Tongue (tissue), 2 donors: Measurements from ENCODE around the gene ZC3H8. TPM values are rescaled to one million over a fixed set of nuclear protein-coding genes. Genes with fewer than 3 reads are reported as not detected.
"Not testable (repeated sequence)": the region's sequence is repeated elsewhere in the genome, so short reads cannot be mapped to it uniquely, and the experiment has no call there.

Experiments
- DNase-seq: peaks from one replicate; pipeline ENCODE4 v3.0.0-alpha.2; 2015
- total RNA-seq: library from RNA; depleted of rRNA; stranded (reverse); fragments of >200 nt; gene quantifications from one replicate; pipeline ENCODE4 v1.2.3, GENCODE V29; 2014

Gene ZC3H8
- total RNA-seq = 21.0 TPM

DNA sequence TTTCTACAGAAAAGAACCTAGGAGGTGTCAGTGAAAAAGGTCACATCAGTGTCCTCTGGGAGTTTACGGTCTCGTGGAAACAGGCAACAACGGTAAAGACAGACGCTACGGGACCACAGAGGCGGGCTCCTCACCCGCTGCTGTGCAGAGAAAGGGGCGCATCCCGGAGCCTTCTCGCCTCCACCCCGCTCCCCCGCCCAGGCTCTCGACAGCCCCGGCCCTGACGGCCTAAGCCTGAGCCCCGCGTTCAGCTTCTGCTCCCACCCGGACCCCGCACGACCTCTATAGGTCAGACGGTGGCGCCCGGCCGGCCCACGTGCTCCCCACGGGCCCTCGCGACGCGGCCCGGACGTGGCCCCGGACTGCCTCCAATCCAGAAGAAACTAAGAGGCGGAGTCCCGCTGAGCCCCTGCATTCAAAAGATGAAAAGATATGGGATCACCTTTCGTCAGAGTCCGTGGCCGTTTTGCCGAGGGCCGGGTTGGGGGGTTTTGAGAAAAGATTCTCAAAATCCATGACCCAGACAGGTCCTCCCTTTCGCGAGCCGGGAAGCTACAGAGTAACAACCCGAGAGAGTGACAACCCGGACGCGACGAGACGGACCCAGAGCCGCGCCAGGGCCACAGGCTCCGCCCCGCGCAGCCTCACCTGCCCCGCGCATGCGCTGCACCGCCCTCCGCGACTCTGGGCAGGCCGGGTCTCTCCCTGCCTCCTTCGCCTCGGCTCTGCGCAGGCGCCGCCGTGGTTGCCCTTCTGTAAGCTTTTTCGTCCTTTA lies at the start of gene ZC3H8:
TSS of gene ZC3H8 (minus strand) at position 577 of the 775 bp plus-strand sequence. CDS start at position 516, 61 bp downstream.
- DNase-seq = peak; percentile 97

DNA sequence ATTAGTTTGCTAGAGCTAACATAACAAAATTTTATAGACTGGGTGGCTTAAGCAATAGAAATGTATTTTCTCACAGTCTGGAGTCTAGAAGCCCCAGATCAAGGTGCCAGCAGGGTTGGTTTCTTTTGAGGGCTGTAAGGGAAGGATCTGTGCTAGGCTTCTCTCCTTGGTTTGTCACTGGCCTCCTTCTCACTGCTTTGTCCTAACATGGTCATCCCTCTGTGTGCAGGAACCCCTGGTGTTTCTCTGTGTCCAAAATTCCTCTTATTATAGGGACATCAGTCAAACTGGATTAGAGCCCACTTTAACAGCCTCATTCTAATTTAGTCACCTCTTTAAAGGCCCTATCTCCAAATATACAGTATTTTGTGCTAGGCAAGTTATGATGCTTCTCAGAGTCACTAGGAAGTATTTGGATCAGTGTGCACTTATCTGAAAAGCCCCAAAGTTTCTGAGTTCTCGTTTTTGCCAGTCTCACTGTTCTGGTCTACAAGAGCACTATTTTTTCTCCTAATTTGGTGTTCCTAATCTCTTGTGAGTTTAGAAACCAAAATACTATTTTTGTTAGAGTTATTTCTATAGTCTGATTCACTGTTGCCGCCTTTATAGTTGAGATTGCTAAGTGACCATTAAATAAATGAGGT lies 49.6 kb upstream of the ZC3H8 start:
- DNase-seq = no peak

DNA sequence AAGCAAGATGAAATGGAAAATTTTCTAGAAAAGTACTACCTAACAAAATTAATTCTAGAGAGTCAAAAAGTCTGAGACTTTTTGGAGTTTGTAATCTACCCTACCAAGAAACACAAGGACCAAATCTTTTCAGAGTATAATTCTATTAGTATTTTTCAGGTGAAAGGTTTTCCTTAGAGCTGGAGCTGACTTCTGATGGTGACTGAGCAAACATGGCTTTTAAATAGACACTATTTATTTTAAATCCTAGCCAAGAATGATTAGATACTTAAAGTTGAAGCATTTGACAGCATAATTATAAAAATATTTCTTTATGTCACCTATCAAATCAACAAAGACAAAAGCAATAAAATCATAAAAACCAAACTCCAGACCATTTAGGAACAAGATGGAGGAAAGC lies 47.1 kb upstream of the ZC3H8 start:
- no peak for DNase-seq

DNA sequence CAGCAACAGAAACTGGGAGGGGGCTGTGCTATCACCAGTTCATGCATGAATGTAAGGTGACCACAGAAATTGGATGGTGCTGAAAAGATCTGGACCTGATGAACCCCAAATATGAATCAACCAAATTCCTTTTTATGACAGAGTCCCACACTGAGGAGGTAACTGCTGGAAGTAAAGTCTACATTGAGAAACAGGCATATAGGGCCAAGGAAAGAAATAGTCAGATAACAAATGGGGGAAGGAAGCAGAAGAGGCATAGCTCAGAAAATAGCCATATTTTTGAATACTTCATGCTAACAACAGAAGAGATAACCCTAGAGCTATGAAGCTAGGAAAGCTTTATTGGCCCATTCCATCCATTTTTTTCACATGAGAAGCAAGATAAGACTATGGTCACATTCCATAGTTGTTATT lies 46.3 kb upstream of the ZC3H8 start:
- DNase-seq = no peak

DNA sequence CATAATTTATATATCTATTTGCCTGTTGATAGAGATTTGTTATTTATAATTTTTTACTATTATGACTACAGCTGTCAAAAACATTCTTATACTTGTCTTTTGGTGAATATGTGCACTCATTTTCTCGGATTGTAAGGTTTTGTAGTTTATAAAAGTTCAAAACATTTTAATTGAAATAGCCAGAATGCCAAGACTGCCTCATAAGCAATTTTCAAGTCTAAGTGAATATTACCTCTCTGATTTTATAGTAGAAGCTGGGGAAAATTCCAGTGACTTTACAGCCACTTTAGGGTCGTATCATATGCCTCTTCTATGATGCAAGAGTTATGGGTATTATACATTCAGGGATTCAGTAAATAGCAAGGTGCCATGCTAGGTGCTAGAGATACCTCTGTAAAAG lies 41.6 kb upstream of the ZC3H8 start:
- DNase-seq = no peak

DNA sequence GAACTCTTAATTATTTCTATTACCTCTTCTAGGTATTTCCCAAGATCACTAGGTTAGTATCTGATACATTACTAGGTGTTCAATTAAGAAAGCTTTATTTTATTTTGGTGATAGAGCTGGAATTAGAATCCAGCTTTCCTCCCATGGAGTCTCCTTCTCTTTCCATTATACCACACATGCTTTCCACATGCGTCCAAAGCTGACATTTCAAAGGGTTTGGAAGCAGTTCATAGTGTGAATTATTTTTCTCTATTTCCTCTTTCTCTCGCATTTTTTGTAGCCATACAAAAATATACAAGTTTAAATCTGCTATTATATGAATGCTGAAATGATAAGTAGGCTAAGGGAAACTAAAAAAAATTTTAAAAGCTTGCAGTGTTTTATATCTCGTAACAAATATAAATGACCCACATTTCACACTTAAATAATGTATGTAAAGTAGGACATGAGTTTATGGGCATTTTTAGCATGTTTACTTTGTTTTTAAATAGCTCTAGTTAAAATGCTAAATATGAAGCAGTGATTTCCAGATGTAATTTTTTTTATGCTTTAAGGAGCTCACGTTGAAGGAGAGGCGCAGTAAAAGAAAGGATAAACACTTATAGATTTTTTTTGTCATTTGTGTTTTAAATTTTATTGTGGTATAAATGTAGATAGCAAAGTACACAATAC lies 40.7 kb upstream of the ZC3H8 start:
- DNase-seq = no peak

DNA sequence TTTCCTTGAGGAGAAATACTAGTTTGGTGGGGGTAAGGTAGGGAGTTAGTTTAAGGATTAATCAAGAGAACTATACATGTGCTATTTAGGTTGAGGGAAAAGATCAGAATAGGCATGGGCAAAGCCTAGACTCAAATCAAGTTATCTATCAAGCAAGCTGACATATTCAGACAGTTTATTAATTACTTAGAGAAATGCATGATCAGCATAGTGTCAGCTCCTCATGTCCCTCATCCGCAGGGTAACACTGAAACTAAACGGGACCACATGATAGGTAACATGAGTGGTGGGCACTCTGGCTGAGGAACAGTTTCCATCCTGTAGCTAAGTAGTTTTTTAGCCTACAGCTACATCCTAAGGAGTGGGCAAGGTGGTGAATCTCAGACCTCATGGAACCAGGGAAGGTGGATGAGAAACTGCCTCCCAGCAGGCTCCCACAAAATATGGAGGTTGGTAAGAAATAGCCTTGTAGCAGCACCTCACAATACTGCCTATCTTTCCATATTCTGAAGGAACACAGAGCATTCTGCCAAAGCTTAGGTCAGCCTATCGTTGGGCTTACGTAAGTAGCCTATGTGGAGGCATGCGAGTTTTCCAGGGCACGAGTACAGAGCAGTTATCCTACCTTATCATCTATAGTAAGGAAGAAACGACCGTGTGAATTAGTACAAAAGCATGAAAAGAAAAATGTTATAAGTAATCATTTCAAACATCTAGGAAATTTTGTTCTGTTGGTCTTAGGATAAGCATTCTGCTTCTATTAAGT lies 39.0 kb upstream of the ZC3H8 start:
- no peak for DNase-seq

DNA sequence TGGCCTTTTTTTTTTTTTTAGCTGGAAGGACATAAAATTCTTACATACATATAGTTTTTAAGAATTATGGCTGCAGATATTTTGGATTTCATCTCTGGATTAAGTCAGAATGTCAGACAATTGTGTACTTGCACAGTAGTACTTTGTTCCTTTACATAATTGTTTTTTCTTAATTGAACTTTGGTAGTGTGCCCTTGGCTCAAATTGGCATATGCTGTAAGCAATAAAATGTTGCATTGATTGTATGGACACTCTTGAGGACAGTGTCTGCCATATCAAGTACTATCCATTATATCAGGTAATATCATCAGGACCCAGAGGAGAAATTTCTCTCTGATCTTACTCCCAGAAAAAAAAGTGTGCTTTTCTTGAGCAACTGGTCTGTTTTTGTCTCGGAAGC lies 35.8 kb upstream of the ZC3H8 start:
- DNase-seq = no peak

DNA sequence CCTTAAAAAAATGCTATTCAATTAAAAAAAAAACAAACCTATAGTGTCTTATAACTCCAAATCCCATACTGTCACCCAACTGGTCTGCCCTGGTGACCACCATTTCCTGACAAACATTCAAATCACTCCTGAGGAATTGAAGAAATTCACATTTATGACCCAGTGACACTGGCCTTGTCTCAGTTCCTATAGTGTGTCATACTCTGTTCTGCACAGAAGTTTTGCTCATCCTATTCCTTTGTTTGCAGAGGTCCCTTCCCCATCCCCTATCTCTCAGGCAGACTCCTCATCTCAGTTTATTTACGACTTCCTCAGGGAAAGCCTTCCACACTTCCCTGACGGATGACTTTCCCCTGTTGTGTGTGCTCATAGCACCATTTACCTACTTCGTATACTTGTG lies 35.2 kb upstream of the ZC3H8 start:
- DNase-seq = no peak

DNA sequence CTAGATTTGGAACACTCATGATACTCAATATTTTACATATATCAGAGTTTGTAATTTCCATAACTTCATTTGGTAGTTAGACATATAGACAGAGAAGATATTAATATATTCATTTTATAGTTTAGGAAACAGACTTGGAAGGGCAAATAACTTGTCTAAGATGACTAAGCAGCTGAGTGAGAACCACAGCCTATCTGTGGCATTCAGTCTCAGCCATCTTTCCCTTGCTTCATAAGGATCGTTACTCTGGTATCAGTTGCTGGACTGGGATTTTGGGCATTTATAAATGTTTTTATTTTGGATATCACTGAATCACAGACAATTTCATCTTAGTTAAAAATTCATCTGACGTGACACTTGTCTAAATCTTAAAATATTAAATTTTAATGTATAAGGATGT lies 28.7 kb upstream of the ZC3H8 start:
- DNase-seq = not testable (repeated sequence)

DNA sequence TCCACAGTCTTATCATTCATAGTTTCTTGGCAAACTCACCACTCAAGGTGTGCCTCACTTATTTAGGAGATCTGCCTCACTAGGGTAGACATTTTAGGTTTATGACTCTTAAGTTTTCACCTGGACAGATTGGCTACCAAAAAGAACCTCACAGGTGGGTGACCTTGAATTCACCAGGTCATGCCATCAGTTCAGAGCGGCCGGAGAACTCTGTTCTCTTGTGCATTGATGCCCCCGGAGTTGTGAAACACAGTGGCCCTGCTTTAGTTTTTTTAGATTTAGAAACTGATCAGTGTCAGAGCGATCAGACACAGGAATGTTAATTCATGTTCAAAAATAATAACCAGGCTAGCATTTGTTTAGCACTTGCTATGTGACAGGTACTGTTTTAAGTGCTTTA lies 27.2 kb upstream of the ZC3H8 start:
- DNase-seq = not testable (repeated sequence)

DNA sequence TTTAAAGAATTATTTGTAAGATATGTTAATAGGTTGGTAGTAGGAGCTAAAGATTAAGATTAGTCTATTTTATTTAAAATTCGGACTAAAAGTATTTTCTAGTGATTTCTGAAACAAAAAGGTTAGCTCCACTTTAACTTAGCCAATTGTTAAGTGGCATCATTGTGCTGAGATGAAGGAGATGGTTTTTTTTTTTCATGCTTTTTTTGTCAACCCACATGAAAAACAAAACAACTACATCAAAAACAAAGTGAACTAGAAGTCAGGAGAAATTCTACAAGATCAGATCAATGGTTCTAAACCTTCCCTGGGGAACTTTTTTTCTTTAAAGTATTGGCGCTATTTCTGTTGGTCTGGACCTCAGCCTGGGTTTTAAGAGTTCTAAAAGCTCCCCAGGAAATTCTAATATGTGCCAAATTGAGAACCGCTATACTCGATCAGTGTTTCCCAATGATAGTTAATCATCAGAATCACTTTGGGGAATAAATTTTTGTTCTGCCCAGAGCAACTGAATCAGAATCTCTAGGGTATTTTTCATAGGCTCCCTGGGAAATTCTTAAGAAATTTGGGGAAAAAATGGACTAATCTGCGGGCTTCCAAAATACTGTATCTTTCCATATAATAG lies 22.9 kb upstream of the ZC3H8 start:
- no peak for DNase-seq

DNA sequence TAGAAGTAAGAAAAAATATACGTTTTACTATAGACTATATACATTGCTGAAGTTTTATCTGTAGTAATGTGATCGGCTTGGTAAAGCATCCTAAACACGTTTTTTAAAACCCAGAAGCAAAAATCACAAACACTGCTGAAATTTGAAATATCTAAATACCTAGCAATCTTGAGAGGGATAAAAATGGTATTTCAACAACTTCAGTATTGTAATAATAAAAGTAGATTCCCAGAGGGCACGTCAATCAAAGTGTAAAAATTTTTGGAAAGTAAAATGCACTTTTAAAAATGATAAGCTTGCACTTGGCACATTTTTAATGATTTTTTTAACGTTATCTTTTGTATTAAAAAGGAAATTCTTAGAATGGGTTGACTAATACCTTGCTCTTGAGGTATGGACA lies 22.1 kb upstream of the ZC3H8 start:
- DNase-seq = no peak

DNA sequence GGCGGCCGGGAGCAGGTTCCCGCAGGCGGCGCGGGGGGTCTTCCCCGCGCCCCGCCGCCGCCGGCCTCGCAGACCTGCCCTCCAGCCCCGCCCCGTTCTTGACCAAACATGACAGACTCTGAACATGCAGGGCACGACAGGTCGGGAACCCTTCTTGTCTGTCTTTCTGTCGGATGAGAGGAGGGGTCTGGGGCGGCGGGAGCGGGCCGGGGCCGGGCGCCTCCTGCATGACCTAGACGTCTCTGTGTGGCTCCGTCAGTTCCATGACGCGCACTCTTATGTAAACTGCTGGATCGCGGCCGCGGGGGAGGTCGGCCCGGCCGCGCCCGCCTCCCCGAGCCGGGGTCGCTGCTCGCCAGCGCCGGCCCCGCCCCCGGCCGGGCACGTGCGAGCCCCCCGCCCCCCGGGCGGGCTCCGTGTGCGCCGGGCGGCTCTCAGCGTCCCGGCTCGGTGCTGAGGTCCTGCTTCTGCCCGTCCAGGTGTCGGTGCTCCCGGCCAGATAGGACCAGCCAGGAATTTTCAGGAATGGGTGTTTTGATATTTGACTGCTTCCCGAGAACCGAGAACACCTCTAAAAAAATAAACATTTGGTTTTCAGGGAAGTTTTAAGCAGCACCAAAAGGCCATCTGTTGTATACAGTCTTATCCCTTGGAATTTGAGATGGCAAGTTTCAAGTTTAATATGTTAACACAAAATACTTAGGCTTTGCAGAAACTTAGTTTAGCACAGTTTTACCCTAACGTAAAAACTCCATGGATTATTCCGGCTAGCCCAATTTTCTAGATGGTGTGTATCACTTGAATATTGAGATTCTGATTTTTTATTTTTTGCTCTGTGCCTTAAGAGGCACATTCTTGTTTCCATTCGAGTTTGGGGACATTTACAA lies 21.3 kb upstream of the ZC3H8 start:
- DNase-seq = peak; percentile 96

DNA sequence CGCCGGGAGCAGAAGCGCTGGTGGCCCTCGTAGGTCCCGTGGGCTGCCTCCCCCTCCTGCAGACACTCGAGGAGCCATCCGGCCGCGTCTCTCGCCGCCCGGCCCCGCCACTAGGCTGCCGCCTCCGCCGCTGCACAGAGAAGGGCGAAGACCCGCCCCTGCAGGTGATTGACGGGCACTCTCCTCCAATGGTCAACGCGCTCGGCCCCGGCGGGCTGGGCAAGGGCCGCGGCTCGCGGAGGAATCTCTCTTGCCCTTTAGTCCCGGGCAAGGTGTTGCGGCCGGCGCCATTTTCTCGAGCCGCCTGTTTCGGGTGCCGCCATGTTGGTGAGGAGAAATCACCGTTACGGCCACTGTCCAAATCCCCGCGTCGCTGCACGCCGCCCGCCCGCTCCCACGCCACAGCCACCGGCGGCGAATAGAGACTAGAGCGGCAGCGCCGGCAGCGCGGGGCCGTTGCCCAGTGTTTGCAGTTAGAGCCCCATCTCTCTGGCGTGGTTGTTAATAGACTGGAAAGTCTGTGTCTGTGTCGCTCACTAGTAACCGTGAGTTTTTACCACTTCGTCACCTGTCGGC lies 20.6 kb upstream of the ZC3H8 start, which contains the start of gene ZC3H6:
TSS of gene ZC3H6 (plus strand) at position 287 of the 576 bp plus-strand sequence. CDS start 398 bp downstream, outside the sequence.
- peak; percentile 99 for DNase-seq

DNA sequence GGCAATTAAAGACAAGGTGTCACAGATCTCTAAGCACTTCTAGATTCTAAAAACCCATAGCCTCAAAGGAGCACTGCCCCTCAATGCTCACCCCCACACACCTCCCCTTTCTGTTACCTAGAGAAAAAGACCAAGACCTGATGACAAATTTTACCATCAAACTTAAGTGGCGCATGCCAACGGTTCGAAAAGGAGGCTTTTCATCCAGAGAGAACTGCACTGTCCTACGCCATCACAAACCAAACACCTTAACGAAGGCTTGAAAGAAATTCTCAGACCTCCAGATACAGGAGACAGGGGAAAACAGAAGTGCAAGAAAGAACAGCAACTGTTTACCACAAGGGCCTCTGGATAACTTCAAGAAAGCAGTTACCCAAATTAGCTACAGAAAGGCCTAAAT lies 18.5 kb upstream of the ZC3H8 start:
- no peak for DNase-seq

DNA sequence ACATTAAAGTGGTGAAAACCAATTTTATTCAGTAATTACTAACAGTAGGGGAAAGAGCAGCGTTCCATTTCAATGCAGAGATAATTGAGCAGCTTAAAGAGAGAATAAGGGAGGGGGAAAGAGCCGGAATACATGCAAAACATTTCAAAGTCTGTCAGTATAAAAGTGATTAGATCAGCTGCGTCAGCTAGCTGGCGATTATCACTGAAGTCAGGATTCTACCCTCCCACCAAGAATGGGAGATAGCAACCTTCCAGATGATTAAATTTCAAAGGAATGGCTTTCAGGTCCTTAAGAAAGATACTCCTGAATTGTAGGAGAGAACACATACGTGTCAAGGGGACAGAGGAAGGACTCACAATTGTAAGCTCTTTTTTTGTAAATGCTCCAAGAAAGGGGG lies 17.8 kb upstream of the ZC3H8 start:
- no peak for DNase-seq

DNA sequence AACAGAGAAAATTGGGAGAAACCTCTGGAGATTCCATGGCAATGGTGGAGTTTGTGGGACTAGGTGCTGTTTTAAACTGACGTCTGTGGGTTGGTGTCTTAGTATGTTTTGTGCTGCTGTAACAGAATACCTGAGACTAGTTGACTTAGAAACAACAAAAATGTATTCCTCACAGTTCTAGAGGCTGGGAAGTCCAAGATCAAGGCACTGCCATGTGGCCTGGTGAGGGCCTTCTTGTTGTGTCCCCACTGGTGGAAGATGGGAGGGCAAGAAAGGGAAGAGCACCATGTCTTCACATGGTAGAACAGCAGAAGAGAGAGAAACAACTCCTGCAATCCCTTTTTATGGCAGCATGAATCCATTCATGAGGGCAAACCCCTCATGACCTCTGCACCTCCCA lies 13.7 kb upstream of the ZC3H8 start:
- no peak for DNase-seq

DNA sequence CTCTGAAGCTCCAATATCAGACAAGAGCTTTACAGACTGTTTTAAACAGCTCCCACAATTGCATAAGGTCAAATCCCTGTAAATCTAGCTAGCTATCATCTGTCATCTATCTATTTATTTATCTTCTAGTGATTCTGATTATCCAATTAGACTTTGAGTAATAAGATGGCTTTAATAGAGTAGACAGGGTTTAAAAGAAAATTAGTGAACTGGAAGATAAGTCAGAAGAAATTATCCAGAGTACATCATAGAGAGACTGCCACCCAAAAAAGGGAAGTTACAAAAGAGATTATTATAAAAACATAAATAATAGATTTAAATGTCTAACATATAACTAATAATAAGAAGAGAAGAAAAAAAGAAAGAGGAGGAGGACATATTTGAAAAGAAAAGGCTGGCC lies 8.0 kb upstream of the ZC3H8 start:
- DNase-seq = no peak

DNA sequence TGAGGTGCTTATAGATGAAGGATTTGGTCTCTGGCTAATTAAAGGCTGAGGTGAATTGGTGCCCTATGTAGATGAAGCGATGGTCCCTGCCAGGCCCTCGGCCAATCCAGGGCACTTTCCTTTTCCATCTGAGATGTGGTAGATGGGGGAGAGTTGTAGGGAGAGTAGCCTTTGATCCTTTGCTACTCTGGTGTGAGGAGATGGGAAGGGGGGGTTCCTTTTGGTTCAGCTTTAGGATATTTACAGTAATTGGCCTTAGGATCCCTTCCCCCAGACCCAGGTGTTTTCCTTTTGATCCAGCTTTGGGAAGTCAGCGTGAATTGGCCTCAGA lies 5.4 kb upstream of the ZC3H8 start:
- no peak for DNase-seq
